T-cell (primary cell): ENCODE results near the gene OR6J1. TPM values are rescaled to one million over a fixed set of nuclear protein-coding genes. Genes with fewer than 3 reads are reported as not detected.

Experiments
- ATAC-seq, 4 experiments: fragments of 200-7000 bp in 3 of 4; fragments of 150-1000 bp in 1 of 4; cut with Tn5 transposase; replicated peaks in 1 of 4; 1 replicate in 3 of 4; 2 replicates in 1 of 4; pipeline ENCODE4 v1.10.0; 2021; ENCODE audit warnings: moderate library complexity in 3 of 4, mild to moderate bottlenecking in 2 of 4, moderate number of reproducible peaks in 1 of 4
- CTCF ChIA-PET, 2 donors: fragments of 300-600 bp; sonication (Branson Sonifier 250); formaldehyde crosslinking; loops; one replicate each; lab custom pipeline; 2022; ENCODE audit warnings: antibody characterized with exemption in 2 of 2; lab: Charles Lee
- POLR2A ChIA-PET, 2 donors: fragments of 300-600 bp; sonication (Branson Sonifier 250); formaldehyde crosslinking; loops; one replicate each; lab custom pipeline; 2022; ENCODE audit warnings: antibody characterized with exemption in 2 of 2; lab: Charles Lee
- DNase-seq, 35 experiments: peaks; one replicate each; pipeline versions ENCODE4 v3.0.0 to v3.0.0-alpha.2; 2013 to 2023
- H3K27ac ChIP-seq: one replicate; pipeline ENCODE4 v1.5.1; 2013; ENCODE audit warnings: low read length
- H3K27me3 ChIP-seq, 2 experiments: replicated peaks in 1 of 2; 1 replicate in 1 of 2; 2 replicates in 1 of 2; pipeline versions ENCODE4 v1.6.1 to v1.7.0; 2013; ENCODE audit warnings: low read length in 1 of 2, mixed read lengths in 1 of 2; ENCODE audit not compliant: control insufficient read depth in 2 of 2, insufficient read depth in 2 of 2; ENCODE audit errors: extremely low read depth in 1 of 2
- H3K36me3 ChIP-seq, 2 donors: 1 replicate in 1 of 2; 2 replicates in 1 of 2; pipeline versions ENCODE4 v1.6.1 to v1.7.0; 2013; ENCODE audit warnings: low read length in 1 of 2; ENCODE audit not compliant: control insufficient read depth in 2 of 2, insufficient read depth in 1 of 2; ENCODE audit errors: extremely low read depth in 1 of 2
- H3K4me1 ChIP-seq, 2 experiments: 1 replicate in 1 of 2; 2 replicates in 1 of 2; pipeline versions ENCODE4 v1.6.1 to v1.7.0; 2013; ENCODE audit warnings: low read length in 2 of 2, mixed read lengths in 1 of 2; ENCODE audit not compliant: insufficient read depth in 2 of 2, control insufficient read depth in 1 of 2; ENCODE audit errors: extremely low read depth in 1 of 2
- H3K4me3 ChIP-seq, 2 donors: 1 replicate in 1 of 2; 2 replicates in 1 of 2; pipeline versions ENCODE4 v1.5.1 to v1.7.0; 2013; ENCODE audit warnings: mild to moderate bottlenecking in 2 of 2, low read length in 1 of 2, moderate library complexity in 1 of 2; ENCODE audit not compliant: control insufficient read depth in 1 of 2; ENCODE audit errors: extremely low read depth in 1 of 2
- H3K9me3 ChIP-seq: 2 replicates; pipeline ENCODE4 v1.7.0; 2013
- H3K27ac Mint-ChIP-seq, 2 donors: one replicate each; pipeline ENCODE4 v1.8.0; 2020 to 2021; ENCODE audit warnings: mild to moderate bottlenecking in 2 of 2, mixed read lengths in 2 of 2
- H3K27me3 Mint-ChIP-seq, 2 donors: one replicate each; pipeline ENCODE4 v1.8.0; 2021 to 2022; ENCODE audit warnings: mixed read lengths in 2 of 2
- H3K36me3 Mint-ChIP-seq: one replicate; pipeline ENCODE4 v1.8.0; 2021; ENCODE audit warnings: mixed read lengths
- H3K4me1 Mint-ChIP-seq, 3 donors: one replicate each; pipeline ENCODE4 v1.8.0; 2020 to 2022; ENCODE audit warnings: mixed read lengths in 3 of 3, mild to moderate bottlenecking in 1 of 3
- H3K4me3 Mint-ChIP-seq, 3 donors: one replicate each; pipeline ENCODE4 v1.8.0; 2020 to 2022; ENCODE audit warnings: mild to moderate bottlenecking in 3 of 3, mixed read lengths in 3 of 3, moderate library complexity in 3 of 3
- H3K9me3 Mint-ChIP-seq, 3 donors: one replicate each; pipeline ENCODE4 v1.8.0; 2020 to 2022; ENCODE audit warnings: mixed read lengths in 3 of 3
- WGBS: methylation state at CpG from one replicate; pipeline ENCODE4 v1.1.5; 2013; ENCODE audit warnings: missing lambda C conversion rate; ENCODE audit not compliant: insufficient coverage; 5-methylcytosine and 5-hydroxymethylcytosine counted together
- total RNA-seq, 35 experiments: library from RNA in 6 of 35; stranded (reverse) in 6 of 35; fragments of 120-200 nt in 1 of 35; gene quantifications; one replicate each; pipeline versions ENCODE4 v1.2.1 to v1.2.4 and lab custom pipeline; 2013 to 2026

Gene OR6J1
- total RNA-seq, 5 donors from 2014 or later (not counting 1 experiment from before 2014, with no cell fraction given), result not detected

GRCh38 chr14:22634233-22634900 lies 9.8 kb downstream of the OR6J1 start:
- Histone ChIP-seq H3K27me3 (no peaks in the 10 kb centered on the region), H3K4me3 (no peak overlapping the region), H3K9me3 (no peaks in the 10 kb centered on the region), H3K36me3 (no peaks in the 10 kb centered on the region), H3K4me1 (no peaks in the 10 kb centered on the region), H3K27ac (no peak overlapping the region)
- 85% methylated on average over 7 of the region's 8 CpGs for WGBS
- Mint-ChIP-seq H3K27me3 (peaks cover 8 to 19% of the 10 kb centered on the region in 2 donors), H3K4me1 (no peaks in the 10 kb centered on the region), H3K9me3 (peaks cover 8 to 15% (median 10%) of the 10 kb centered on the region in 3 donors), H3K27ac (no peak overlapping the region), H3K4me3 (no peak overlapping the region), H3K36me3 (peaks cover 5% of the 10 kb centered on the region)
- POLR2A ChIA-PET, result no interaction called here
- no peak for DNase-seq
- CTCF ChIA-PET, result no interaction called here
- ATAC-seq, result no peak

GRCh38 chr14:22630486-22630885 lies 13.7 kb downstream of the OR6J1 start:
- Histone ChIP-seq H3K27ac (no peak overlapping the region), H3K4me1 (no peaks in the 10 kb centered on the region), H3K9me3 (no peaks in the 10 kb centered on the region), H3K4me3 (no peak overlapping the region), H3K27me3 (peaks cover 0 to 8% of the 10 kb centered on the region in 2 experiments), H3K36me3 (no peaks in the 10 kb centered on the region)
- no peak overlapping the region for H3K27ac Mint-ChIP-seq
- POLR2A ChIA-PET, result no interaction called here
- H3K36me3 Mint-ChIP-seq, result peaks cover 5% of the 10 kb centered on the region
- no peaks in the 10 kb centered on the region for H3K4me1 Mint-ChIP-seq
- WGBS, result 75% methylated on average over 2 of the region's 2 CpGs
- CTCF ChIA-PET, result no interaction called here
- DNase-seq (no peak), ATAC-seq (no peak)
- H3K4me3 Mint-ChIP-seq, result no peak overlapping the region
- H3K27me3 Mint-ChIP-seq, result peaks cover 13 to 19% of the 10 kb centered on the region in 2 donors
- H3K9me3 Mint-ChIP-seq, result peaks cover 8 to 15% (median 10%) of the 10 kb centered on the region in 3 donors

- Histone ChIP-seq H3K36me3 (no peaks in the 10 kb centered on the region), H3K27me3 (peaks cover 0 to 9% of the 10 kb centered on the region in 2 experiments), H3K9me3 (no peaks in the 10 kb centered on the region), H3K4me3 (no peak overlapping the region), H3K4me1 (no peaks in the 10 kb centered on the region), H3K27ac (no peak overlapping the region)
- peaks cover 13 to 19% of the 10 kb centered on the region in 2 donors for H3K27me3 Mint-ChIP-seq
- H3K4me1 Mint-ChIP-seq, result no peaks in the 10 kb centered on the region
- H3K36me3 Mint-ChIP-seq, result peaks cover 5% of the 10 kb centered on the region
- H3K9me3 Mint-ChIP-seq, result peaks cover 8 to 15% (median 10%) of the 10 kb centered on the region in 3 donors
- H3K27ac Mint-ChIP-seq, result no peak overlapping the region
- POLR2A ChIA-PET, result no interaction called here
- H3K4me3 Mint-ChIP-seq, result no peak overlapping the region
- ATAC-seq (no peak), DNase-seq (no peak)
- CTCF ChIA-PET, result no interaction called here
- 100% methylated on average over 2 of the region's 3 CpGs for WGBS
Observed at GRCh38 chr14:22630066-22630465, 14.1 kb downstream of the OR6J1 start.

- ChIA-PET CTCF (no interaction called here), POLR2A (no interaction called here)
- Mint-ChIP-seq H3K4me1 (no peaks in the 10 kb centered on the region), H3K27ac (no peak overlapping the region), H3K36me3 (peaks cover 5% of the 10 kb centered on the region), H3K9me3 (peaks cover 8 to 15% (median 10%) of the 10 kb centered on the region in 3 donors), H3K27me3 (peaks cover 13 to 19% of the 10 kb centered on the region in 2 donors), H3K4me3 (no peak overlapping the region)
- Histone ChIP-seq H3K4me1 (no peaks in the 10 kb centered on the region), H3K4me3 (no peak overlapping the region), H3K36me3 (no peaks in the 10 kb centered on the region), H3K9me3 (no peaks in the 10 kb centered on the region), H3K27ac (no peak overlapping the region), H3K27me3 (peaks cover 0 to 9% of the 10 kb centered on the region in 2 experiments)
- DNase-seq, result no peak
- 72% methylated on average over 3 of the region's 5 CpGs for WGBS
- ATAC-seq, result no peak
Observed at GRCh38 chr14:22629361-22629760, 14.8 kb downstream of the OR6J1 start.

GRCh38 chr14:22627506-22628263 lies 16.5 kb downstream of the OR6J1 start:
- Mint-ChIP-seq H3K9me3 (peaks cover 8 to 15% (median 10%) of the 10 kb centered on the region in 3 donors), H3K36me3 (peaks cover 5% of the 10 kb centered on the region), H3K27ac (no peak overlapping the region), H3K4me1 (peaks cover 0 to 8% (median 0%) of the 10 kb centered on the region in 3 donors), H3K27me3 (peaks cover 11 to 19% of the 10 kb centered on the region in 2 donors), H3K4me3 (no peak overlapping the region)
- no peaks in the 10 kb centered on the region for H3K4me1 ChIP-seq
- peaks cover 0 to 9% of the 10 kb centered on the region in 2 experiments for H3K27me3 ChIP-seq
- H3K4me3 ChIP-seq, result no peak overlapping the region
- ChIA-PET POLR2A (no interaction called here), CTCF (interaction anchor here in 1 of 2 donors (0.6 kb wide), 1 partner anchor 167 kb away, joined by 3 read pairs; no protein-coding TSS in a partner anchor)
- no peaks in the 10 kb centered on the region for H3K9me3 ChIP-seq
- 57% methylated on average over 1 of the region's 7 CpGs for WGBS
- DNase-seq (no peak), ATAC-seq (no peak)
- H3K36me3 ChIP-seq, result no peaks in the 10 kb centered on the region
- no peak overlapping the region for H3K27ac ChIP-seq

GRCh38 chr14:22626590-22626989 lies 17.6 kb downstream of the OR6J1 start:
- Histone ChIP-seq H3K9me3 (no peaks in the 10 kb centered on the region), H3K4me3 (no peak overlapping the region), H3K27ac (no peak overlapping the region), H3K36me3 (no peaks in the 10 kb centered on the region), H3K4me1 (no peaks in the 10 kb centered on the region), H3K27me3 (peaks cover 0 to 9% of the 10 kb centered on the region in 2 experiments)
- peaks cover 6% of the 10 kb centered on the region for H3K36me3 Mint-ChIP-seq
- ChIA-PET POLR2A (no interaction called here), CTCF (no interaction called here)
- ATAC-seq (no peak), DNase-seq (no peak)
- H3K4me3 Mint-ChIP-seq, result no peak overlapping the region
- H3K4me1 Mint-ChIP-seq, result peaks cover 0 to 8% (median 0%) of the 10 kb centered on the region in 3 donors
- H3K27me3 Mint-ChIP-seq, result peaks cover 8 to 13% of the 10 kb centered on the region in 2 donors
- WGBS, result 87% methylated on average over 4 of the region's 6 CpGs
- H3K9me3 Mint-ChIP-seq, result peaks cover 8 to 13% (median 10%) of the 10 kb centered on the region in 3 donors
- no peak overlapping the region for H3K27ac Mint-ChIP-seq
